Measurements from ENCODE around the gene SIPA1.

DNA sequence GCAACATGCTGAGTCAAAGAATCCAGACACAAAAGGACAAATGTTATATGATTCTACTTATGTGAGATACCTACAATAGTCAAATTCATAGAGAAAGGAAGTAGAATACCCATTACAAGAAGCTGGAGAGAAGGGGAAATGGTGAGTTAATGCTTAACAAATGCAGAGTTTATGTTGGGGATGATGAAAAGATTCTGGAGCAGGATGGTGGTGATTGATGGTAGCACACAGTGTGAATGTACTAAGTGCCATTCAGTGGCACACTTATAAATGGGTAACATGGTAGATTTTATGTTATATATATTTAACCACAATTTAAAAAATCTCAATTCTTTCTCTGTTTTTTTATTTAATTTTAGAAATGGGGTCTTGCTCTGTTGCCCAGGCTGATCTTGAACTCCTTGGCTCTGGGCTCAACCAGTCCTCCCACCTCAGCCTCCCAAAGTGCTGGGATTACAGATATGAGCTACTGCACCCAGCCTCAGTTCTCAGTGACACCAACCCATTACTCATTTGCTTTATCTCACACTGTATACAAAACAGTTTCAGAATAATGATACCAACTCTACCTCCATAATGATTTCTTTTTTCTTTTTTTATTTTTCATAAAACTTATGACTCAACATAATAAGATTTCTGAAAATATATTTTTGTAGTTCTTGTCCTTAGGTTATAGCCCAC lies 34.4 kb downstream of the SIPA1 start:
- TF ChIP-seq POLR2A (IDR thresholded peaks at IDR 0.05), result no peak
- TF ChIP-seq, protein P1, sequence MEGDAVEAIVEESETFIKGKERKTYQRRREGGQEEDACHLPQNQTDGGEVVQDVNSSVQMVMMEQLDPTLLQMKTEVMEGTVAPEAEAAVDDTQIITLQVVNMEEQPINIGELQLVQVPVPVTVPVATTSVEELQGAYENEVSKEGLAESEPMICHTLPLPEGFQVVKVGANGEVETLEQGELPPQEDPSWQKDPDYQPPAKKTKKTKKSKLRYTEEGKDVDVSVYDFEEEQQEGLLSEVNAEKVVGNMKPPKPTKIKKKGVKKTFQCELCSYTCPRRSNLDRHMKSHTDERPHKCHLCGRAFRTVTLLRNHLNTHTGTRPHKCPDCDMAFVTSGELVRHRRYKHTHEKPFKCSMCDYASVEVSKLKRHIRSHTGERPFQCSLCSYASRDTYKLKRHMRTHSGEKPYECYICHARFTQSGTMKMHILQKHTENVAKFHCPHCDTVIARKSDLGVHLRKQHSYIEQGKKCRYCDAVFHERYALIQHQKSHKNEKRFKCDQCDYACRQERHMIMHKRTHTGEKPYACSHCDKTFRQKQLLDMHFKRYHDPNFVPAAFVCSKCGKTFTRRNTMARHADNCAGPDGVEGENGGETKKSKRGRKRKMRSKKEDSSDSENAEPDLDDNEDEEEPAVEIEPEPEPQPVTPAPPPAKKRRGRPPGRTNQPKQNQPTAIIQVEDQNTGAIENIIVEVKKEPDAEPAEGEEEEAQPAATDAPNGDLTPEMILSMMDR (IDR thresholded peaks at IDR 0.05), result peak in 1 of 6 experiments; percentile 33

All from Peyer's patch (tissue), 4 donors.